GM12872 (cell line): Measurements from ENCODE around the gene ALG1.

Source experiments
- TF ChIP-seq, protein P1 (sequence below): IDR thresholded peaks from 3 replicates; pipeline ENCODE4 v1.5.1; 2011; ENCODE audit warnings: low read depth, mild to moderate bottlenecking, low read length, moderate library complexity; ENCODE audit not compliant: insufficient read depth

Gene ALG1

DNA sequence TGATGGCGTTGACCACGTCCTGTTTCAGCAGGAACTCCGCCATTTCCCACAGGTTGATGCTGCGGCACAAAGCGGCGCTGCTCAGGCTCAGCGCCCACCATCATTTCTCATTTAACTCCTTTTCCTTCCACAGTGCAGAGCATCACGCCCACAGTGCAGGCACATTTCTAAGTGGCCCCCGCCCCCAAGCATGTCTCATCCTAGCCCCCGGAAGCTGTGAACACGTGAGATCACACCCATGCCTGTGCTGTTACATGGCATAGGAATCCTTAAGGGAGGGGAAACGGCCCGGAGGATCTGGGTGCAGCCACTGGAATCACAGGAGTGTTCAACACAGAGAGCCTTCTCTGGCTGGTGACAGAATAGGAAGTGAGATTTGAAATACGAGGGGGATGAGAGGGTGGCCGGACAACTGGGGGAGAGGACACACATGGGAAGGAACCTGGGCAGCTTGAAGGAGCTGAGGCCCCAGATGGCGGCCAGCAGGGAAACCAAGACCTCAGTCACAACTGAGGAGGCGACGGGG is 42.6 kb upstream of the ALG1 start:
- TF ChIP-seq, protein P1, sequence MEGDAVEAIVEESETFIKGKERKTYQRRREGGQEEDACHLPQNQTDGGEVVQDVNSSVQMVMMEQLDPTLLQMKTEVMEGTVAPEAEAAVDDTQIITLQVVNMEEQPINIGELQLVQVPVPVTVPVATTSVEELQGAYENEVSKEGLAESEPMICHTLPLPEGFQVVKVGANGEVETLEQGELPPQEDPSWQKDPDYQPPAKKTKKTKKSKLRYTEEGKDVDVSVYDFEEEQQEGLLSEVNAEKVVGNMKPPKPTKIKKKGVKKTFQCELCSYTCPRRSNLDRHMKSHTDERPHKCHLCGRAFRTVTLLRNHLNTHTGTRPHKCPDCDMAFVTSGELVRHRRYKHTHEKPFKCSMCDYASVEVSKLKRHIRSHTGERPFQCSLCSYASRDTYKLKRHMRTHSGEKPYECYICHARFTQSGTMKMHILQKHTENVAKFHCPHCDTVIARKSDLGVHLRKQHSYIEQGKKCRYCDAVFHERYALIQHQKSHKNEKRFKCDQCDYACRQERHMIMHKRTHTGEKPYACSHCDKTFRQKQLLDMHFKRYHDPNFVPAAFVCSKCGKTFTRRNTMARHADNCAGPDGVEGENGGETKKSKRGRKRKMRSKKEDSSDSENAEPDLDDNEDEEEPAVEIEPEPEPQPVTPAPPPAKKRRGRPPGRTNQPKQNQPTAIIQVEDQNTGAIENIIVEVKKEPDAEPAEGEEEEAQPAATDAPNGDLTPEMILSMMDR, result no peak

DNA sequence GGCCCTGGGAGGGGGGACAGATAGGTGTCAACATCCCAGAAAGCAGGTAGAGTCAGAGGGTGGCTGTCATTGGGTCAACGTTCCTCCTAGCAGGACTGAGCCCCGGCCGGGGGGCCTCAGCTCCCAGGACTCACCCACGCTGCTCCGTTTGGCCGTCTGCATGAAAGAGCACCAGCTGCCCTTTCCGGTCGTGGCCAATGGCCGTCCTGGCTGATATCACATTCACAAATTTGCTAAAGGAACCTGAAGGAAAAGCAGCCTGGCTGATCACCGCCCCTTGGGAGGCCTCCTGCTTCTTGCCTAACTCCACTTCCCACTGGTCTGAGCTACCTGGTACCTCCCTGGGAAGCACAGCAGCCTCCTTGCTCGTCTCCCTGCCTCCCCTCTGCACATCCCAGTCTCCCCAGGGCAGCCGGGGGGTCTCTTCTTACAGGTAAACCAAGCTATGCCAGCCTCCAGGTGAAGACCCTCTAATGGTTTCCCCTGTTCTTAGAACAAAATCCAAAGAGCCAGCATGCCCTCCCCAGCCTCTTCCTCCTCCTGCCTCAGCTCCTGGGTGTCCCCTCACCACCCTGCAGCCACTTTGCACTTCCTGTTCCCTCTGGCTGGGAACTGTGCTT is 41.3 kb upstream of the ALG1 start:
- TF ChIP-seq, protein P1, result no peak

DNA sequence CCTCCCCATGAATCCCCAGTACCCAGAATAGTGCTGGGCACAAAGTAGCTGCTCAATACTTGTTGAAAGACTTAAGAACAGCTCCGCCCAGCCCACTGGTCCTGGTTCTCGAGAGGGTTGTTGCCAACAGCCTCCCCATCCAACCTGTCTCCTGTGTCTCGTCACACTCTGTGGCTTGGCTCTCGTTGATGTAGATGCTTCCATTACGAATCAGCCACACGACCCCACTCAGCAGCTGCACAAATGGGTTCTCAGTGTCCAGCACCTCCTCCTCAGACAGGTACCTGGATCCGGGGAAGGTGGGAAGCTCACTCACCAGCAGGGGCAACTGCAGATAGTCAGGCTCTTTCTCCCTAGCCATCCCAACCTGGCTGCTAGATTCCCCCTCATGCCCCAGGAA is 40.0 kb upstream of the ALG1 start:
- TF ChIP-seq, protein P1, result no peak

DNA sequence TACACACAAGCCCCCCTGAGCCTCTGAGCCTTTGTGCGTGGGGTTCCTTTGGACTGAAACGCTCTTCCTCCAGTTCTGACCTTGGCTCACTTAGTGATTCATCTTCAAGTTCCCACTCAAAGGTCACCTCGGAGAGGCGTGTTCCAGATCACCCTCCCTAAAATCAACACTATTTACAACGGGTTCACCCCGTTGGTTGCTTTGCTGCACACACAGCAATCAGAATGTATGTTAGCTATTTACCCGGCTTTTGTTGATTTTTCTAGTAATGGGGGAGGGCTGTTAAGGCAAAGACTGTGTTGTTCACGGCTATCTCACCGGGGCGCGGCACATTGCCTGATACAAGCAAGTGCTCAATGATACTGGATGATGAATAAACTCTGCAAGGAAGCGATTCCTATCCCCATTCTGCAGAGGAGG is 38.9 kb upstream of the ALG1 start:
- TF ChIP-seq, protein P1, result no peak

DNA sequence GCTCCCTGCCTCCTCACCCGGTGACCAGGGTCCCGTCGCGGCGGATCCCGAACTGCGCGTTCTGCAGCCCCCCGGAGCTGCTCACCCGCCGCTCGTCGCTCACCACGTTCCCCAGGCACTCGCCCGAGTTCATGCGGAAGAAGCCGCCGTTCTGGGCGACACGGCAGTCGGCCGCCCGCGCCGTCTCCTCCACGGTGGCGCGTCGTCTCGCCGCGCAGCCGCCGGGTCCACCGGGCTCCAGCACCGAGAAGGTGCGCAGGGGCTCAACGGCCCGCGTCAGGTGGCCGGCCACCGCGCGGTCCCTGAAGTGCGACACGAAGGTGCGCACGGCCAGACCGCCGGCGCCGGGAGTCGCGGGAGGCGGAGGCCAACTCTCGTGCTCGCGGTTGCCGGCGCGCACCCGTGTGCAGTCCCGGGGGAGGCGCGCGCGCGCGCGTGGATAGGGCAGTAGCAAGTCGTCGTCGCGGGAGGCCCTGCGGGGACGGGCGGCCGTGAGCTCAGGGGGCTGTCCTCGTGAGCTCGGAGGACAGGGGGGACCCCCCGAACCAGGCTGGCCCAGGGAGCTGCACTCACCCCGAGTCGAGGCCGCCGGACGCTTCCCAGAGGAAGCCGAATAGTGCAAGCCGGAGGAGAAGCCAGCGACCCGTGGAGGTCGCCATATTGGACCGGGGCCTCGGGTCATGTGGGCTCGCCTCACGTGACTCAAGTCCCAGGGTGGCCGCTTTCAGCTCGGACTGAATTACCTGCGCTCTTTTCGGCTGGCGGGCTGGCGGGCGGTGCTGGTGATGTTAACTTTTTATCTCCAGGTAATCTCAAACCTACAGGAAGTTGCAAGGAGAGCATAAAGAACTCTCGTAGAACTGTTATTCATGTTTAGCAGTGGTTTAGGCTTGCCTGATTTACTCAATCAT is 38.1 kb upstream of the ALG1 start, which contains the start of gene NAGPA:
NAGPA (minus strand) TSS at position 680 of the 911 bp plus-strand sequence; CDS start at position 659, 21 bp downstream.
- TF ChIP-seq, protein P1, result no peak

DNA sequence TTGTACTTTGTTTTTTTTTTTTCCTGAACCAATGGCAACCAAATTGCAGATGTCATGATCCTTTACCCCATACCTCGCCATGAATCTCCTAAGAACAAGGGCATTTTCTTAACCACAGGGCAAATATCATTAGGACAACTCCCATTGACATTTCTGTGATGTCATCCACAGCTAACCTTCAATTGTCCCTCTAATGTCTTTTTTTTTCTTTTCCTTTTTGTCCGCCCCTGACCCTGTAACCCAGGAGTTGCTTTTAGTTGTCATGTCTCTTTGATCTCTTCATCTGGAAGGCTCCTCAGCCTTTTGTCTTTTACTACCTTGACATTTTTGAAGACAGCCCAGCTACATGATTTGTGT is 37.5 kb upstream of the ALG1 start:
- TF ChIP-seq, protein P1, result no peak

DNA sequence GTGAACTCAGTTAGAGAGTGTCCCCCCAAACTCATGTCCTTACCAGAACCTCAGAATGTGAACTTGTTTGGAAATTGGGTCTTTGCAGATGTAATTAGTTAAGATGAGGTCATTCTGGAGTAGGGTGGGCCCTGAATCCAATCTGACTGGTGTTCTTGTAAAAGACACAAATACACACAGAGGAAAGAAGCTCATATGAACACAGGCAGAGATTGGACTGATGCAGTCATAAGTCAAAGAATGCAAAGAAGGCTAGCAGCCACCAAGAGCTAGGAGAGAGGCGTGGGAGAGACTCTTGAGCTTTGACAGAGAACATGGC is 35.8 kb upstream of the ALG1 start:
- TF ChIP-seq, protein P1, result no peak
